Measurements from ENCODE around the gene PAPOLA. TPM values are rescaled to one million over a fixed set of nuclear protein-coding genes. Genes with fewer than 3 reads are reported as not detected.

The PAPOLA gene
- total and polyA plus RNA-seq, 2 of the 4 experiments (the other 2 are of a cell fraction): 73.8 to 128 TPM

DNA sequence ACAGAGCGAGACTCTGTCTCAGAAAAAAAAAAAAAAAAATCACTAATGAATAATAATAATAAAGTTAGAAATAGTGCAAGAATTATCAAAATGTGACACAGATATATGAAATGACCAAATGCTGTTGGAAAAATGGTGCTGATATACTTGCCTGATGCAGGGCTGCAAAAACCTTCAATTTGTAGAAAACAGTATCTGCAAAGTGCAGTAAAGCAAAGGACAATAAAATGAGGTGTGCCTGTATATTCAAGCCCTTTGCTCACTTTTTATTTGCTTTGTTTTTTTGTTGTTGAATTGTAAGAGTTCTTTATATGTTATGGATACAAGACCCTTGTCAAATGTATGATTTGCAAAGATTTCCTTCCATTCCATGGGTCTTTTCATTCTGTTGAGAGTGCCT, 9.0 kb upstream of the PAPOLA start:
- ChIA-PET CTCF (no interaction called here), POLR2A (ENCODE audit: unreplicated experiment) (no interaction called here)
- in situ Hi-C loops (cut with MboI; ENCODE audit: low sequenced_read_pairs): no loop called here
- Histone ChIP-seq H2AK5ac (ENCODE audit: low read depth, low read length) (no peak overlapping the region), H3K9ac (ENCODE audit: low read depth, low read length) (no peak overlapping the region), H3K14ac (replicated peaks; ENCODE audit: low read depth, low read length) (no peak overlapping the region), H2BK120ac (ENCODE audit: low read depth, low read length) (no peak overlapping the region), H4K5ac (ENCODE audit: low read depth, low read length) (no peak overlapping the region), H2BK15ac (ENCODE audit: low read depth, low read length) (no peak overlapping the region), H3K56ac (ENCODE audit: extremely low read depth, insufficient read depth, low read length) (no peak overlapping the region), H3K4me3 (ENCODE audit: insufficient read depth, low read depth, low read length) (no peak overlapping the region), H4K8ac (ENCODE audit: low read depth in 2 of 2, low read length in 2 of 2) (no peak overlapping the region), H3K4ac (ENCODE audit: low read depth, low read length) (no peak overlapping the region), H3K79me1 (ENCODE audit: low read depth in 1 of 2, low read length in 2 of 2) (no peaks in the 10 kb centered on the region), H4K20me1 (ENCODE audit: insufficient read depth, low read length) (no peaks in the 10 kb centered on the region; the same call in 1 of the 2 replicates), H4K91ac (ENCODE audit: insufficient read depth, low read depth, low read length) (no peak overlapping the region), H3K4me1 (ENCODE audit: control insufficient read depth, insufficient read depth, low read length) (no peaks in the 10 kb centered on the region), H3K27ac (ENCODE audit: insufficient read depth, low read length) (no peak overlapping the region), H2AK9ac (replicated peaks; ENCODE audit: low read depth, low read length, poor library complexity) (no peak overlapping the region), H3K9me3 (ENCODE audit: control insufficient read depth, insufficient read depth, low read length) (no peaks in the 10 kb centered on the region), H3K27me3 (ENCODE audit: control insufficient read depth, insufficient read depth, low read length) (peaks cover 9% of the 10 kb centered on the region), H2AFZ (replicated peaks; ENCODE audit: low read length, poor library complexity) (no peak overlapping the region), H2BK20ac (ENCODE audit: low read depth, low read length) (no peak overlapping the region), H3K4me2 (ENCODE audit: low read depth, low read length) (no peak overlapping the region), H3K18ac (ENCODE audit: low read depth, low read length) (no peak overlapping the region), H2BK5ac (ENCODE audit: low read depth, low read length, poor library complexity, severe bottlenecking) (no peak overlapping the region), H3K36me3 (ENCODE audit: control insufficient read depth, insufficient read depth, low read length) (no peaks in the 10 kb centered on the region), H3K23ac (ENCODE audit: low read depth, low read length) (no peak overlapping the region), H3K9me1 (ENCODE audit: insufficient read depth, low read length) (no peaks in the 10 kb centered on the region)
- TF ChIP-seq RFX5 (IDR thresholded peaks at IDR 0.05; ENCODE audit: low read depth, low read length) (no peak), MAFK (IDR thresholded peaks at IDR 0.05; ENCODE audit: low read depth, low read length) (no peak), MAZ (IDR thresholded peaks at IDR 0.05; ENCODE audit: borderline replicate concordance, low read depth, low read length) (no peak), SMC3 (IDR thresholded peaks at IDR 0.05; ENCODE audit: low read depth, low read length) (no peak), BHLHE40 (IDR thresholded peaks at IDR 0.05; ENCODE audit: low read depth, low read length) (no peak), FOS (IDR thresholded peaks at IDR 0.05; ENCODE audit: low read depth, low read length) (no peak), POLR2A (IDR thresholded peaks at IDR 0.05; ENCODE audit: low read depth, low read length) (no peak), CHD1 (IDR thresholded peaks at IDR 0.05; ENCODE audit: low read depth, low read length) (no peak), CEBPB (IDR thresholded peaks at IDR 0.05; ENCODE audit: low read depth, low read length) (no peak), NFE2L2 (IDR thresholded peaks at IDR 0.05; ENCODE audit: low read depth, low read length) (no peak), RAD21 (IDR thresholded peaks at IDR 0.05; ENCODE audit: low read length) (no peak)
- TF ChIP-seq, protein P1, sequence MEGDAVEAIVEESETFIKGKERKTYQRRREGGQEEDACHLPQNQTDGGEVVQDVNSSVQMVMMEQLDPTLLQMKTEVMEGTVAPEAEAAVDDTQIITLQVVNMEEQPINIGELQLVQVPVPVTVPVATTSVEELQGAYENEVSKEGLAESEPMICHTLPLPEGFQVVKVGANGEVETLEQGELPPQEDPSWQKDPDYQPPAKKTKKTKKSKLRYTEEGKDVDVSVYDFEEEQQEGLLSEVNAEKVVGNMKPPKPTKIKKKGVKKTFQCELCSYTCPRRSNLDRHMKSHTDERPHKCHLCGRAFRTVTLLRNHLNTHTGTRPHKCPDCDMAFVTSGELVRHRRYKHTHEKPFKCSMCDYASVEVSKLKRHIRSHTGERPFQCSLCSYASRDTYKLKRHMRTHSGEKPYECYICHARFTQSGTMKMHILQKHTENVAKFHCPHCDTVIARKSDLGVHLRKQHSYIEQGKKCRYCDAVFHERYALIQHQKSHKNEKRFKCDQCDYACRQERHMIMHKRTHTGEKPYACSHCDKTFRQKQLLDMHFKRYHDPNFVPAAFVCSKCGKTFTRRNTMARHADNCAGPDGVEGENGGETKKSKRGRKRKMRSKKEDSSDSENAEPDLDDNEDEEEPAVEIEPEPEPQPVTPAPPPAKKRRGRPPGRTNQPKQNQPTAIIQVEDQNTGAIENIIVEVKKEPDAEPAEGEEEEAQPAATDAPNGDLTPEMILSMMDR (conservative IDR thresholded peaks at IDR 0.05; ENCODE audit: low read depth, low read length): no peak
- TF ChIP-seq, protein P2, sequence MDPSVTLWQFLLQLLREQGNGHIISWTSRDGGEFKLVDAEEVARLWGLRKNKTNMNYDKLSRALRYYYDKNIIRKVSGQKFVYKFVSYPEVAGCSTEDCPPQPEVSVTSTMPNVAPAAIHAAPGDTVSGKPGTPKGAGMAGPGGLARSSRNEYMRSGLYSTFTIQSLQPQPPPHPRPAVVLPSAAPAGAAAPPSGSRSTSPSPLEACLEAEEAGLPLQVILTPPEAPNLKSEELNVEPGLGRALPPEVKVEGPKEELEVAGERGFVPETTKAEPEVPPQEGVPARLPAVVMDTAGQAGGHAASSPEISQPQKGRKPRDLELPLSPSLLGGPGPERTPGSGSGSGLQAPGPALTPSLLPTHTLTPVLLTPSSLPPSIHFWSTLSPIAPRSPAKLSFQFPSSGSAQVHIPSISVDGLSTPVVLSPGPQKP (IDR thresholded peaks at IDR 0.05; ENCODE audit: borderline replicate concordance, low read depth, low read length): no peak
- TF ChIP-seq, protein P3, sequence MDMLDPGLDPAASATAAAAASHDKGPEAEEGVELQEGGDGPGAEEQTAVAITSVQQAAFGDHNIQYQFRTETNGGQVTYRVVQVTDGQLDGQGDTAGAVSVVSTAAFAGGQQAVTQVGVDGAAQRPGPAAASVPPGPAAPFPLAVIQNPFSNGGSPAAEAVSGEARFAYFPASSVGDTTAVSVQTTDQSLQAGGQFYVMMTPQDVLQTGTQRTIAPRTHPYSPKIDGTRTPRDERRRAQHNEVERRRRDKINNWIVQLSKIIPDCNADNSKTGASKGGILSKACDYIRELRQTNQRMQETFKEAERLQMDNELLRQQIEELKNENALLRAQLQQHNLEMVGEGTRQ (IDR thresholded peaks at IDR 0.05; ENCODE audit: low read depth, low read length): no peak
- no TSS peak for BruUV-seq (replicated peaks)
- intact Hi-C loops (cut with micrococcal nuclease): no loop called here
- no CpG with 5 or more reads among the region's 1 CpG for WGBS, 2 experiments (ENCODE audit: extremely low coverage in 2 of 2, insufficient read length in 1 of 2)
- no peak for DNase-seq
- ATAC-seq (ENCODE audit: low read depth): no peak
- dilution Hi-C loops (cut with HindIII; ENCODE audit: low sequenced_read_pairs, unreplicated experiment): no loop called here

All from IMR-90 (cell line).